Activated naive CD4-positive, alpha-beta T cell (primary cell): ENCODE measurements around the gene TRPC4.

ENCODE experiments used
- DNase-seq, 4 experiments: peaks; one replicate each; lab custom pipeline; 2025; lab: John Stamatoyannopoulos, UW

TRPC4 gene

GRCh38 chr13:37869756-37870488, at the start of gene TRPC4:
TRPC4 (minus strand) TSS chr13:37869772; CDS start chr13:37783333, 86,439 bp downstream.
- no peak for DNase-seq

- no peak for DNase-seq
These were observed 49.2 kb upstream of the TRPC4 start for GRCh38 chr13:37918751-37919150.

- DNase-seq: no peak
These were observed 48.6 kb upstream of the TRPC4 start for GRCh38 chr13:37918116-37918714.

- DNase-seq: no peak
These were observed 45.3 kb upstream of the TRPC4 start for GRCh38 chr13:37914781-37915391.

GRCh38 chr13:37910790-37911189, 41.2 kb upstream of the TRPC4 start:
- DNase-seq: no peak

GRCh38 chr13:37906880-37907279, 37.3 kb upstream of the TRPC4 start:
- no peak for DNase-seq

- DNase-seq: no peak
These were observed 36.2 kb upstream of the TRPC4 start for GRCh38 chr13:37905736-37906135.

- no peak for DNase-seq
These were observed 30.2 kb upstream of the TRPC4 start for GRCh38 chr13:37899753-37900152.

- DNase-seq: no peak
These were observed 23.7 kb upstream of the TRPC4 start for GRCh38 chr13:37893321-37893720.

GRCh38 chr13:37889820-37890219, 20.2 kb upstream of the TRPC4 start:
- DNase-seq: no peak

- DNase-seq: no peak
These were observed 19.5 kb upstream of the TRPC4 start for GRCh38 chr13:37889102-37889501.

GRCh38 chr13:37886879-37887278, 17.3 kb upstream of the TRPC4 start:
- no peak for DNase-seq

- no peak for DNase-seq
These were observed 15.1 kb upstream of the TRPC4 start for GRCh38 chr13:37884674-37885073.

GRCh38 chr13:37884026-37884425, 14.5 kb upstream of the TRPC4 start:
- DNase-seq: no peak

- DNase-seq: no peak
These were observed 9.3 kb upstream of the TRPC4 start for GRCh38 chr13:37878921-37879320.

GRCh38 chr13:37878496-37878895, 8.9 kb upstream of the TRPC4 start:
- no peak for DNase-seq

GRCh38 chr13:37870895-37871550, 1.5 kb upstream of the TRPC4 start:
- DNase-seq: no peak

- no peak for DNase-seq
These were observed 895 bp upstream of the TRPC4 start for GRCh38 chr13:37870489-37870845.

- DNase-seq: no peak
These were observed 141 bp downstream of the TRPC4 start for GRCh38 chr13:37869506-37869755.

GRCh38 chr13:37868691-37869505, 674 bp downstream of the TRPC4 start:
- DNase-seq: no peak

- no peak for DNase-seq
These were observed 5.9 kb downstream of the TRPC4 start for GRCh38 chr13:37863708-37864107.

GRCh38 chr13:37835392-37835791, 34.2 kb downstream of the TRPC4 start:
- no peak for DNase-seq
